Activated T-helper 17 cell treated with anti-CD3 and anti-CD28 coated beads, Interleukin-2, amount 50 U/mL, for 72 hours (primary cell): Measurements from ENCODE around the gene SWI5. TPM values are rescaled to one million over a fixed set of nuclear protein-coding genes. Genes with fewer than 3 reads are reported as not detected.
A peak's percentile ranks its signal among the peaks of the same experiment; 100 is the strongest.
"Not testable (repeated sequence)": the region's sequence is repeated elsewhere in the genome, so short reads cannot be mapped to it uniquely, and the experiment has no call there.

Experiments used
- ATAC-seq: fragments of 150-1000 bp; cut with Tn5 transposase; replicated peaks from 2 replicates; pipeline ENCODE4 v1.10.0; 2021; ENCODE audit warnings: mild to moderate bottlenecking, moderate library complexity
- H3K27ac Mint-ChIP-seq: one replicate; pipeline ENCODE4 v1.8.0; 2022; ENCODE audit warnings: mixed read lengths
- H3K27me3 Mint-ChIP-seq: one replicate; pipeline ENCODE4 v1.8.0; 2022; ENCODE audit warnings: mixed read lengths
- H3K36me3 Mint-ChIP-seq: one replicate; pipeline ENCODE4 v1.8.0; 2022; ENCODE audit warnings: low read depth, mild to moderate bottlenecking, mixed read lengths
- H3K4me1 Mint-ChIP-seq: one replicate; pipeline ENCODE4 v1.8.0; 2022; ENCODE audit warnings: mixed read lengths
- H3K4me3 Mint-ChIP-seq: one replicate; pipeline ENCODE4 v1.8.0; 2022; ENCODE audit warnings: mild to moderate bottlenecking, mixed read lengths
- H3K9me3 Mint-ChIP-seq: one replicate; pipeline ENCODE4 v1.8.0; 2022; ENCODE audit warnings: mixed read lengths
- total RNA-seq, 2 donors: library from RNA; stranded (reverse); gene quantifications; one replicate each; pipeline ENCODE4 v1.2.3, GENCODE V29; 2022

SWI5 gene
- total RNA-seq = 10 to 100 TPM; 12.1 to 14.9 TPM

GRCh38 chr9:128276008-128276573 lies at the start of gene SWI5:
Gene SWI5 (plus strand): TSS chr9:128276276.
- ATAC-seq = peak; percentile 99
- H3K27ac Mint-ChIP-seq = peak within 1 kb of the TSS; percentile 100
- H3K4me1 Mint-ChIP-seq = peaks cover 27% of the 10 kb centered on the region
- H3K9me3 Mint-ChIP-seq = no peaks in the 10 kb centered on the region
- H3K36me3 Mint-ChIP-seq = peaks cover 44% of the 10 kb centered on the region
- no peaks in the 10 kb centered on the region for H3K27me3 Mint-ChIP-seq
- H3K4me3 Mint-ChIP-seq = peak within 1 kb of the TSS; percentile 99

DNA sequence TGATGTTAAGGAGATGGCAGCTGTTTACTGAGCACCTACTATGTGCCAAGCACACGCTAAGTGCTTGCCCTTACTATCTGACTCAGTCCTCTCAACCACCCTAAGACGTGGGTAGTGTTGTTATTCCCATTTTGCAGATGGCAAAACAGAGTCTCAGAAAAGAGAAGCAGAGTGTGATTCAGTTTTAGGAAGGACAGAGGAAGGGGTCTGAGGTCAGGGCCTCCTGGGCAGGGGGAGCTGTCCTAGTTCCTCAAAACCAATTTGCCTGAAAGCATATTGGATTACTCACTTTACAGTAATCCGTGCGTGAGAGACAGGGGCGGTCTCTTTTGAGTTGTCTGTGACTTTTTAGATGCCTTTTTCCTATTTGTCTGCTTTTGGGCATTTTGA lies 49.7 kb upstream of the SWI5 start:
- no peaks in the 10 kb centered on the region for H3K4me1 Mint-ChIP-seq
- no peak overlapping the region for H3K4me3 Mint-ChIP-seq
- no peaks in the 10 kb centered on the region for H3K36me3 Mint-ChIP-seq
- ATAC-seq = no peak
- H3K27ac Mint-ChIP-seq = no peak overlapping the region
- no peaks in the 10 kb centered on the region for H3K9me3 Mint-ChIP-seq
- no peaks in the 10 kb centered on the region for H3K27me3 Mint-ChIP-seq

DNA sequence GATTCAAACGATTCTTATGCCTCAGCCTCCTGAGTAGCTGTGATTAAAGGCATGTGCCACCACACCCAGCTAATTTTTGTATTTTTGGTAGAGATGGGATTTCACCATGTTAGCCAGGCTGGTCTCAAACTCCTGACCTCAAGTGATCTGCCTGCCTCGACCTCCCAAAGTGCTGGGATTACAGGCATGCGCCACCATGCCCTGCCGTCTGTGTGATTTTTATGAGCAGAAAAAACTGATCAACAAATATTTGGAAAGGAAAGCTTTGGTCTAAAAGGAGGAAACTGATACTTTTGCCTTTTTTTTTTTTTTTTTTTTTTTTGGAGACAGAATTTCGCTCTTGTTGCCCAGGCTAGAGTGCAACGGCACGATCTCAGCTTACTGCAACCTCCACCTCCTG lies 45.2 kb upstream of the SWI5 start:
- not testable (repeated sequence) for H3K4me3 Mint-ChIP-seq, ATAC-seq, H3K4me1 Mint-ChIP-seq, H3K27ac Mint-ChIP-seq, H3K36me3 Mint-ChIP-seq, H3K9me3 Mint-ChIP-seq, H3K27me3 Mint-ChIP-seq

DNA sequence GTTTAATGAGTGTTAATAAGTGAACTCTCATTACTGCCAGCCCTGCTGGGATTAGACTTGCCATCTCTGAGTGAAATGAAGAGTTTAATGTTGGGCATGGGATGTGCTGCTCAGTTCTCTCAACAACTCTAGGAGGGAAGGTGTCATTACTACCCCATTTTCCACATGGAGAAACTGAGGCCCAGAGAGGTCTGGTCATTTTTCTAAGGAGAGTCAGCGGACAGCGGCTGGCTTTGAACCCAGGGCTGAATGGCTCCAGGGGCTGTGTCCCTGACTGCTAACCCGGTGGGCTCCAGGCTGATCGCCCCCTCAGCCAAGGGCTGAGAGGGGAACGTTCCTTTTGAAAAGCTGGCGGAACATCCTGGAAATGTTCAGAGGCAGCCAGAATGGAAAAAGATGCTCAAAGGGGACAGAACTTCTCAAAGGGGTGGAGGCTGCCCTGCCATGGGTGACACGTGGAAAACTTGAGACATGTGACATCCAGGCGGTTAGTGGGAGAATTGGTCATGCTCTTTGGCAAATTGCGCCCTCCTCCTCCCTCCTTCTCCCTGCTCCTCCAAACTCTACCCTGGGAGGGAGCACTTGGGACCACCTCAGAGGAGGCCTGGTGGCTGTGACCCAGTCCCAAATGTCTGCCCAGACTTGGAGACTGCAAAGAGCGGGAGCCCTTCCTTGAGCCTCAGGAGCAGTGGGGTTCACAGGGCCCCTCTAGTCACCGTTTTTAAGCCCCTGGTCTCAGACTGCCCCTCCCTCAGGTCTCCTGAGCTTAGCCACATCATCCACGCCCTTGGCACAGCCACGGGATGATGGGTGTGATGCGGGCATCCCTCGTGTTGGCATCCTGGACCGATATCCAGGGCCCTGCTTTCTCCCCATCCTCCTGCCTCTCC lies 44.2 kb upstream of the SWI5 start:
- Mint-ChIP-seq H3K4me1 (no peaks in the 10 kb centered on the region), H3K4me3 (no peak overlapping the region), H3K27ac (no peak overlapping the region), H3K9me3 (no peaks in the 10 kb centered on the region), H3K27me3 (peaks cover 9% of the 10 kb centered on the region), H3K36me3 (no peaks in the 10 kb centered on the region)
- no peak for ATAC-seq

DNA sequence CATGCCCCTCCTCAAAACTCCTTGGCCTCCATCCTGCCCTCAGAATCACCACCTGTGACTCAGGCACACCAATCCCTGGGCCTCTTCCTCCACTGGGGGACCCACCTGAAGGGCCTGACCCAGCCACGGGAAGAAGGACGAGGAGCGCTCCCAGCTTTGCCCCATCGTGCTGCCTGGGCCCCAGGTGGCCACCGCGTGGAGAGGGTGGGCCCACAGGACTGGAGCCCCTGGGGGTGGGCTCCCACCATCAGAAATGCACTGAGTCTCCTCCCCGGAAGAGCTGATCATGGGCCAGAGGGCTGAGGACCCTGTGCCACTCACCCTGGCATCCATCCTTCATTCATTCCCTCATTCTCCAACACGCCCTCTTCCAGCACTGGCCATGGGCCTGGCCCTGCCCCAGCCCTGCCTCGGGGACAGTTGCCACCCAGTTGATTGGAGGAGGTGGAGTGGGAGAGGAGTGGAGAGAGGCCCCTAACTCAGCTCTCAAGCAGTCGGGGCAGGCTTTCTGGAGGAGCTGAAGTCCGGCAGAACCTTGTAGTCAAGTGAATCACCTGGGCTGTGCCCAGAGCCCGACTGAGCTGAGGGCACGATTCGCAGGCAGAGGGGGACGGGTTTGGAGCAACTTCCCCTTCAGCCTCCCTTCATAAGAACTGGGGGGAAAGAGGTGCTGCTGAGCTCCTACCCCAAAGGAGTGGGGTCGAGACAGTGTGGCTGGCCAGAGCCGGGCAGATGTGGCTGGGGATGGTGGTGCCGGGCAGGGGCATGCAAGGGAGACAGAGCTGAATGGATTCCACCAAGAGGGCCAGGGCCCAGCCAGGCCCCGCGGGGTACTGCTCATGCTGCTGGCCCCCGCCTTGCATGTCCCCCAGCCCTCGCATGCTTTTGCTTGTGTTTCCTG lies 43.3 kb upstream of the SWI5 start:
- no peak overlapping the region for H3K4me3 Mint-ChIP-seq
- H3K36me3 Mint-ChIP-seq = no peaks in the 10 kb centered on the region
- peaks cover 9% of the 10 kb centered on the region for H3K27me3 Mint-ChIP-seq
- H3K4me1 Mint-ChIP-seq = no peaks in the 10 kb centered on the region
- no peak for ATAC-seq
- H3K9me3 Mint-ChIP-seq = no peaks in the 10 kb centered on the region
- H3K27ac Mint-ChIP-seq = no peak overlapping the region

- no peak for ATAC-seq
Observed at GRCh38 chr9:128233817-128234406, 42.2 kb upstream of the SWI5 start.

GRCh38 chr9:128242124-128242523 lies 34.0 kb upstream of the SWI5 start:
- no peak for ATAC-seq
- H3K9me3 Mint-ChIP-seq = no peaks in the 10 kb centered on the region
- H3K36me3 Mint-ChIP-seq = no peaks in the 10 kb centered on the region
- H3K27ac Mint-ChIP-seq = no peak overlapping the region
- H3K4me1 Mint-ChIP-seq = no peaks in the 10 kb centered on the region
- no peak overlapping the region for H3K4me3 Mint-ChIP-seq
- H3K27me3 Mint-ChIP-seq = peaks cover 16% of the 10 kb centered on the region

More at GRCh38 chr9:128233817-128234406, 42.2 kb upstream of the SWI5 start:
- Mint-ChIP-seq H3K27ac (no peak overlapping the region), H3K36me3 (no peaks in the 10 kb centered on the region), H3K9me3 (no peaks in the 10 kb centered on the region), H3K27me3 (peaks cover 9% of the 10 kb centered on the region), H3K4me1 (no peaks in the 10 kb centered on the region), H3K4me3 (no peak overlapping the region)

- no peak overlapping the region for H3K27ac Mint-ChIP-seq
- H3K4me3 Mint-ChIP-seq = no peak overlapping the region
- no peaks in the 10 kb centered on the region for H3K9me3 Mint-ChIP-seq
- no peak for ATAC-seq
- H3K27me3 Mint-ChIP-seq = peaks cover 16% of the 10 kb centered on the region
- no peaks in the 10 kb centered on the region for H3K4me1 Mint-ChIP-seq
- H3K36me3 Mint-ChIP-seq = no peaks in the 10 kb centered on the region
Observed at GRCh38 chr9:128242828-128243214, 33.3 kb upstream of the SWI5 start.

DNA sequence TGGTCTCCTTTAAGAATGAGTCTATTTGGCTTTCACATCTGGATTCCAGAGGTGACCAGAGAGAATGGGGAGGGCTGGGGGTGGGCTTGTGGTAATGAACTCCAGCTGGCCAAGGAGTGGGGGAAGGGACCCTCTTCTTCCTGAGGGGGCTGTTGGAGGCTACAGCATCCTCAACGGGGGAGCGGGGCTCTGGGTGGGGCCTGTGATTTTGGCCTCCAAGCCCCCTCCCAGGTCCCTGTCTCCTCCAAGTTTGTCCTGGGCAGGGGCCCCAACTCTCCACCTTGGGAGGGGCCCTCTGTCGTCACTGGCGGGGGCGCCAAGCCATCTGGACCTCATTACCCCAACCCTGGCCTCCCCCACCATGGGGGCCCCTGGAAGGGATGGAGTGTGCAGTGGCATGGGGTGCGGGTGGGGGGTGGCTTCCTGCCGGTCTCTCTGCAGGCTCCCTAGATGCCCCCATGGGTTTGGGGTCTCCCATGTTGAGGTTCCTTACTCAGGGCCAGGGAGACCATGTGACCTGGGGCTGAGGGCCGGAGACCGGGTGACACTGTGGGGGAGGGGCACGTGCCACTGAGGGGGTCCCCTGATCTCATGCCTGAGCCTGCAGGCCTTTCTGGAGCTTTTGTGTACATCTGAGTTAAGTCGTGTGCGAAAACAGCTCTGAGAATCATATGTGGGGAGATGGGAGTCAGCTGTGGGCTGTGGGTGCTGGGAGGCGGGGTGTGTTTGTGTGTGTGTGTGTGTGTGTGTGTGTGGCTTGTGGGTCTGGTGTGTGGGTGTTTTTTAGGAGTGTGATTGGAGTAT lies 32.7 kb upstream of the SWI5 start:
- ATAC-seq = no peak
- no peaks in the 10 kb centered on the region for H3K36me3 Mint-ChIP-seq
- H3K4me1 Mint-ChIP-seq = no peaks in the 10 kb centered on the region
- no peaks in the 10 kb centered on the region for H3K9me3 Mint-ChIP-seq
- H3K4me3 Mint-ChIP-seq = no peak overlapping the region
- no peak overlapping the region for H3K27ac Mint-ChIP-seq
- peaks cover 16% of the 10 kb centered on the region for H3K27me3 Mint-ChIP-seq

GRCh38 chr9:128244091-128244836 lies 31.8 kb upstream of the SWI5 start:
- ATAC-seq = no peak
- no peaks in the 10 kb centered on the region for H3K4me1 Mint-ChIP-seq
- H3K27me3 Mint-ChIP-seq = peaks cover 16% of the 10 kb centered on the region
- H3K27ac Mint-ChIP-seq = no peak overlapping the region
- H3K36me3 Mint-ChIP-seq = no peaks in the 10 kb centered on the region
- H3K4me3 Mint-ChIP-seq = no peak overlapping the region
- no peaks in the 10 kb centered on the region for H3K9me3 Mint-ChIP-seq

- Mint-ChIP-seq H3K36me3 (no peaks in the 10 kb centered on the region), H3K4me3 (no peak overlapping the region), H3K4me1 (no peaks in the 10 kb centered on the region), H3K27ac (no peak overlapping the region), H3K9me3 (no peaks in the 10 kb centered on the region), H3K27me3 (peaks cover 16% of the 10 kb centered on the region)
- ATAC-seq = no peak
Observed at GRCh38 chr9:128244837-128245231, 31.2 kb upstream of the SWI5 start.

GRCh38 chr9:128245421-128246151 lies 30.5 kb upstream of the SWI5 start:
- Mint-ChIP-seq H3K4me1 (no peaks in the 10 kb centered on the region), H3K9me3 (no peaks in the 10 kb centered on the region), H3K27me3 (peaks cover 16% of the 10 kb centered on the region), H3K27ac (no peak overlapping the region), H3K4me3 (no peak overlapping the region), H3K36me3 (no peaks in the 10 kb centered on the region)
- ATAC-seq = no peak

DNA sequence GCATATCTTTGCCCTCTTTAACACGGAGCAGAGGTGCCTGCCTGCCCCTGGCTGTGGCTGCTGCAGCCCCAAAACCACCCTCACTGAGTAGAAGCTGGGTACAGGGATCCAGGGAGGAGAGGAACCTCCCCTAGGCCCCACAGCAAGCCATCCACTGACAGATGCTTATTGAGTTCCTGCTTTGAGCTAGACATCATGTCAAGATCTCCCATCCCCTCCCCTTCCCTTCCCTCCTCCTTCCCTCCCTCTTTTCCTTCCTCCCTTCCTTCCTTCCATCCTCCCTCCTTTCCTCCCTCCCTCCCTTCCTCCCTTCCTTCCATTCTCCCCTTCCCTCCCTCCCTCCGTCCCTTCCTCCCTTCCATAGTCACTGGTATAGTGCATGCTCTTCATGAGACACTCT lies 29.6 kb upstream of the SWI5 start:
- H3K27ac Mint-ChIP-seq = no peak overlapping the region
- no peaks in the 10 kb centered on the region for H3K9me3 Mint-ChIP-seq
- H3K36me3 Mint-ChIP-seq = no peaks in the 10 kb centered on the region
- H3K27me3 Mint-ChIP-seq = peaks cover 16% of the 10 kb centered on the region
- peaks cover 5% of the 10 kb centered on the region for H3K4me1 Mint-ChIP-seq
- no peak overlapping the region for H3K4me3 Mint-ChIP-seq
- ATAC-seq = no peak
